Psoas muscle (tissue), 8 donors: ENCODE measurements around the gene TMEM94. TPM values are rescaled to one million over a fixed set of nuclear protein-coding genes. Genes with fewer than 3 reads are reported as not detected.

Source experiments
- ATAC-seq, 4 donors: fragments of 200-7000 bp; cut with Tn5 transposase; one replicate each; pipeline ENCODE4 v1.9.1; 2020; ENCODE audit warnings: moderate library complexity in 3 of 4, mild to moderate bottlenecking in 2 of 4
- DNase-seq, 2 donors: peaks; one replicate each; pipeline ENCODE4 v3.0.0-alpha.2; 2020
- H3K27ac ChIP-seq: fragments of 200-600 bp; one replicate; pipeline ENCODE4 v1.8.0; 2022
- H3K27me3 ChIP-seq, 3 donors: fragments of 200-600 bp in 1 of 3; one replicate each; pipeline versions ENCODE4 v1.6.1 to v1.8.0; 2013 to 2022; ENCODE audit warnings: low read length in 2 of 3, mild to moderate bottlenecking in 2 of 3, moderate library complexity in 1 of 3; ENCODE audit not compliant: insufficient read depth in 3 of 3
- H3K36me3 ChIP-seq, 2 donors: fragments of 200-600 bp in 1 of 2; one replicate each; pipeline versions ENCODE4 v1.6.1 to v1.8.0; 2013 to 2022; ENCODE audit warnings: low read depth in 1 of 2, mild to moderate bottlenecking in 1 of 2, moderate library complexity in 1 of 2; ENCODE audit not compliant: insufficient read depth in 1 of 2
- H3K4me1 ChIP-seq: fragments of 200-600 bp; one replicate; pipeline ENCODE4 v1.8.0; 2022
- H3K4me3 ChIP-seq: fragments of 200-600 bp; one replicate; pipeline ENCODE4 v1.8.0; 2022; ENCODE audit warnings: mild to moderate bottlenecking
- H3K9me3 ChIP-seq: fragments of 200-600 bp; one replicate; pipeline ENCODE4 v1.8.0; 2022
- WGBS, 3 donors: extraction: QIAGEN DNeasy Blood & Tissue Kit; methylation state at CpG; one replicate each; pipeline versions ENCODE4 v1.1.6 to v1.1.7; 2013; 5-methylcytosine and 5-hydroxymethylcytosine counted together
- intact Hi-C, 2 donors: fragments of 100-400 bp; cut with DNase I; formaldehyde crosslinking; loops; one replicate each; pipeline versions ENCODE4 v1.11.0 to v1.14.2; 2022
- polyA plus RNA-seq, 3 donors: library from polyadenylated mRNA; stranded (reverse); fragments of 200-250 nt; gene quantifications; one replicate each; pipeline ENCODE4 v1.2.3, GENCODE V29; 2013
- total RNA-seq, 4 donors: library from RNA; stranded (reverse); fragmentation: NEBNext Ultra II Directional in 2 of 4; extraction: Animal tissue kit (Norgen Biotek cat#: 25700) in 2 of 4; gene quantifications; one replicate each; pipeline versions ENCODE4 v1.2.1 to v1.2.4, GENCODE V29; 2021 to 2023
- TF ChIP-seq, protein P1 (sequence below): fragments of 200-600 bp; IDR thresholded peaks from one replicate; pipeline ENCODE4 v1.8.0; 2022; ENCODE audit warnings: antibody characterized with exemption
- donor health status: healthy with polysubstance abuse.
- donor health status: DM: no; HTN: no; CAD: no; lungs with moderate emphysema.
- donor health status: Bipolar disorder and iron deficiency.
- donor health status: healthy.
- donor health status: DM: yes; HTN: yes; CAD: no.
- donor health status: DM: no; HTN: no; CAD: no.
- donor health status: DM: no; HTN: no; CAD: no.
- donor health status: DM: yes; HTN: yes; CAD: no.

Gene TMEM94
- total and polyA plus RNA-seq, 7 donors = 18.7 to 64.3 (median 47.5) TPM

- H3K9me3 ChIP-seq = no peaks in the 10 kb centered on the region
- H3K27ac ChIP-seq = peak overlapping the region; percentile 61
- ATAC-seq = no peak
- H3K27me3 ChIP-seq = no peaks in the 10 kb centered on the region
- peak in 1 of 2 donors; percentile 20 for DNase-seq
- intact Hi-C loops = loop anchor here in 1 of 2 donors (2.0 kb wide), 1 partner anchor 27 kb away; no protein-coding TSS in a partner anchor
- H3K4me3 ChIP-seq = no peak overlapping the region
- peaks cover 0 to 3% of the 10 kb centered on the region in 2 donors for H3K36me3 ChIP-seq
- 92 to 94% (median 92%) methylated on average over 13 to 14 of the region's 14 CpGs for WGBS, 3 donors
- TF ChIP-seq, protein P1, sequence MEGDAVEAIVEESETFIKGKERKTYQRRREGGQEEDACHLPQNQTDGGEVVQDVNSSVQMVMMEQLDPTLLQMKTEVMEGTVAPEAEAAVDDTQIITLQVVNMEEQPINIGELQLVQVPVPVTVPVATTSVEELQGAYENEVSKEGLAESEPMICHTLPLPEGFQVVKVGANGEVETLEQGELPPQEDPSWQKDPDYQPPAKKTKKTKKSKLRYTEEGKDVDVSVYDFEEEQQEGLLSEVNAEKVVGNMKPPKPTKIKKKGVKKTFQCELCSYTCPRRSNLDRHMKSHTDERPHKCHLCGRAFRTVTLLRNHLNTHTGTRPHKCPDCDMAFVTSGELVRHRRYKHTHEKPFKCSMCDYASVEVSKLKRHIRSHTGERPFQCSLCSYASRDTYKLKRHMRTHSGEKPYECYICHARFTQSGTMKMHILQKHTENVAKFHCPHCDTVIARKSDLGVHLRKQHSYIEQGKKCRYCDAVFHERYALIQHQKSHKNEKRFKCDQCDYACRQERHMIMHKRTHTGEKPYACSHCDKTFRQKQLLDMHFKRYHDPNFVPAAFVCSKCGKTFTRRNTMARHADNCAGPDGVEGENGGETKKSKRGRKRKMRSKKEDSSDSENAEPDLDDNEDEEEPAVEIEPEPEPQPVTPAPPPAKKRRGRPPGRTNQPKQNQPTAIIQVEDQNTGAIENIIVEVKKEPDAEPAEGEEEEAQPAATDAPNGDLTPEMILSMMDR = no peak
- peaks cover 97% of the 10 kb centered on the region for H3K4me1 ChIP-seq
Measured at GRCh38 chr17:75486151-75486550, 29.7 kb downstream of the TMEM94 start.

- DNase-seq = no peak
- Histone ChIP-seq H3K27me3 (no peaks in the 10 kb centered on the region), H3K36me3 (peaks cover 0 to 11% of the 10 kb centered on the region in 2 donors), H3K27ac (peak overlapping the region; percentile 76), H3K4me3 (no peak overlapping the region), H3K4me1 (peaks cover 89% of the 10 kb centered on the region), H3K9me3 (no peaks in the 10 kb centered on the region)
- TF ChIP-seq, protein P1 = no peak
- no peak for ATAC-seq
- WGBS, 3 donors = 72 to 86% (median 74%) methylated on average over 5 of the region's 5 CpGs
- intact Hi-C loops = loop anchor here in 1 of 2 donors (2.0 kb wide), 1 partner anchor 26 kb away; no protein-coding TSS in a partner anchor
Measured at GRCh38 chr17:75486951-75487350, 30.5 kb downstream of the TMEM94 start.

DNA sequence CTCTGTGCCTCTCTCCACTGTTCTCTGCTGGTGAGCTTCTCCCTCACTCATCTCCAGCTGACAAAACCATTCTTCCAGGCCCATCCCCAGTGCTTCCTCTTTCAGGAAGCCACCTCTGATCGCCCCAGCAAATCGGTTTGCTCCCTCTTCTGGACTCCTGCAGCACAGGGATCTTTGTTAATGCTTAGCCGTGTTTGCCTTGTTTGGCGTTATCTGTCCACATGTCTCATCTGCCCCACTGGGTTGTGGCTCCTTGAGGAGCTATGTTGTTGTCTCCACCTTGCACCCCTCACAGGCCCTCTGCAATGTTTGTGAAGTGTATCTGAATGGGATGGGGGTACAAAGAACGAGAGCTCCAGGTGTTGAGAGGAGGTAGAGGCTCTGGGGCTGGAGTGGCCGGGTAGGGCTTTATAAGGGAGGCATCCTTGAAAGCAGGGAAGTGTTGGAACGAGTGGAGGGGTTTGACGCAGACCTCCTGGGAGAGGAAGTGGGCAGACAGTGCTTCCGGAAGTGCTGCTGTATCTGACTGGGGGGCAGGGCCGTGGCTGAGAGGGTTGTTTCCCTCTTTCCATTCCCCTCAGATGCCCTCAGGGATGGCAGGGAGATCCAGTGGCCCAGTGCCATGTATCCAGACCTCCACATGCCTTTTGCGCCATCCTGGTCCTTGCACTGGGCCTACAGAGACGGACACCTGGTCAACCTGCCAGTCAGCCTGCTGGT, 31.1 kb downstream of the TMEM94 start:
- peak; percentile 45 to 65 for DNase-seq
- H3K27ac ChIP-seq = peak overlapping the region; percentile 76
- no peaks in the 10 kb centered on the region for H3K27me3 ChIP-seq
- no peaks in the 10 kb centered on the region for H3K9me3 ChIP-seq
- H3K4me1 ChIP-seq = peaks cover 84% of the 10 kb centered on the region
- intact Hi-C loops = loop anchor here in 1 of 2 donors (2.0 kb wide), 1 partner anchor 25 kb away; no protein-coding TSS in a partner anchor
- peaks cover 0 to 16% of the 10 kb centered on the region in 2 donors for H3K36me3 ChIP-seq
- TF ChIP-seq, protein P1 = no peak
- H3K4me3 ChIP-seq = no peak overlapping the region
- ATAC-seq = peak in 3 of 4 donors; percentile 10 to 45 (median 24)
- WGBS, 3 donors = 50 to 62% (median 54%) methylated on average over 12 of the region's 12 CpGs

GRCh38 chr17:75488693-75489510, 32.5 kb downstream of the TMEM94 start:
- peak in 1 of 2 donors; percentile 46 for DNase-seq
- peak; percentile 11 to 78 (median 48) for ATAC-seq
- 72 to 87% (median 80%) methylated on average over 23 to 24 of the region's 24 CpGs for WGBS, 3 donors
- intact Hi-C loops = no loop called here
- H3K4me3 ChIP-seq = no peak overlapping the region
- no peaks in the 10 kb centered on the region for H3K9me3 ChIP-seq
- peaks cover 70% of the 10 kb centered on the region for H3K4me1 ChIP-seq
- no peaks in the 10 kb centered on the region for H3K27me3 ChIP-seq
- H3K36me3 ChIP-seq = peaks cover 0 to 30% of the 10 kb centered on the region in 2 donors
- TF ChIP-seq, protein P1 = no peak
- H3K27ac ChIP-seq = peak overlapping the region; percentile 76
